ENCODE results near the gene PCNT.

DNA sequence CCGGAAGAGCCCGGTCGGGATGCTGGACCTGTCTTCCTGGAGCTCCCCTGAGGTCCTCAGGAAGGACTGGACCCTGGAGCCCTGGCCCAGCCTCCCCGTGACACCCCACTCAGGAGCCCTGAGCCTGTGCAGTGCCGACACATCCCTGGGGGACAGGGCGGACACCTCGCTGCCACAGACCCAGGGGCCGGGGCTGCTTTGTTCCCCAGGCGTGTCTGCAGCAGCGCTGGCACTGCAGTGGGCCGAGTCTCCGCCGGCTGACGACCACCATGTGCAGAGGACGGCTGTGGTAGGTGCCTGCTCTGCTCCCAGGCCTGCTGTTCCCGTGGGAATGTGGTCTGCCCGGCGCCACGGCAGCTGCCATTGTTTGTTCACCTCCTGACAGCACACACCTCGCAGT, 92.6 kb downstream of the PCNT start:
- no peak for TF ChIP-seq FOXM1 (IDR thresholded peaks at IDR 0.05; ENCODE audit: borderline replicate concordance)
- no peak for TF ChIP-seq ARNT (IDR thresholded peaks at IDR 0.05)
- no peak for TF ChIP-seq HDGF (IDR thresholded peaks at IDR 0.05; ENCODE audit: borderline replicate concordance)
- no peak for TF ChIP-seq ZNF384 (IDR thresholded peaks at IDR 0.05)
- no peak for TF ChIP-seq FOXA1 (IDR thresholded peaks at IDR 0.05)
- TF ChIP-seq, protein P1, sequence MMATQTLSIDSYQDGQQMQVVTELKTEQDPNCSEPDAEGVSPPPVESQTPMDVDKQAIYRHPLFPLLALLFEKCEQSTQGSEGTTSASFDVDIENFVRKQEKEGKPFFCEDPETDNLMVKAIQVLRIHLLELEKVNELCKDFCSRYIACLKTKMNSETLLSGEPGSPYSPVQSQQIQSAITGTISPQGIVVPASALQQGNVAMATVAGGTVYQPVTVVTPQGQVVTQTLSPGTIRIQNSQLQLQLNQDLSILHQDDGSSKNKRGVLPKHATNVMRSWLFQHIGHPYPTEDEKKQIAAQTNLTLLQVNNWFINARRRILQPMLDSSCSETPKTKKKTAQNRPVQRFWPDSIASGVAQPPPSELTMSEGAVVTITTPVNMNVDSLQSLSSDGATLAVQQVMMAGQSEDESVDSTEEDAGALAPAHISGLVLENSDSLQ (IDR thresholded peaks at IDR 0.05) = no peak
- TF ChIP-seq SUZ12 (IDR thresholded peaks at IDR 0.05) = no peak
- no peak for TF ChIP-seq SP1 (IDR thresholded peaks at IDR 0.05)
- TF ChIP-seq BHLHE40 (IDR thresholded peaks at IDR 0.05; ENCODE audit: borderline replicate concordance) = no peak
- no peak for TF ChIP-seq TARDBP (IDR thresholded peaks at IDR 0.05)
- TF ChIP-seq FOXK2 (IDR thresholded peaks at IDR 0.05) = no peak
- TF ChIP-seq CTBP1 (IDR thresholded peaks at IDR 0.05; ENCODE audit: borderline replicate concordance) = no peak
- no peak for TF ChIP-seq ELF4 (IDR thresholded peaks at IDR 0.05)
